CD4-positive, alpha-beta T cell (primary cell): ENCODE data around the gene ARID1B. TPM values are rescaled to one million over a fixed set of nuclear protein-coding genes. Genes with fewer than 3 reads are reported as not detected.

ENCODE experiments used
- ATAC-seq: fragments of 200-7000 bp; cut with Tn5 transposase; one replicate; pipeline ENCODE4 v1.10.0; 2022; ENCODE audit warnings: mild to moderate bottlenecking; ENCODE audit not compliant: poor library complexity
- CTCF ChIA-PET: fragments of 350-600 bp; sonication (Branson Sonifier 250); formaldehyde crosslinking; loops from one replicate; lab custom pipeline; 2021; ENCODE audit warnings: antibody characterized with exemption, inconsistent platforms; lab: Charles Lee
- POLR2A ChIA-PET: fragments of 350-600 bp; sonication (Branson Sonifier 250); formaldehyde crosslinking; loops from one replicate; lab custom pipeline; 2021; ENCODE audit warnings: antibody characterized with exemption, inconsistent platforms; lab: Charles Lee
- DNase-seq, 14 experiments: peaks; one replicate each; pipeline ENCODE4 v3.0.0-alpha.2; 2013 to 2020; ENCODE audit warnings: mixed read lengths in 2 of 14
- H3K27ac ChIP-seq, 2 donors: one replicate each; pipeline versions ENCODE4 v1.5.1 to v1.7.0; 2013; ENCODE audit warnings: low read length in 2 of 2, low read depth in 1 of 2, mild to moderate bottlenecking in 1 of 2
- H3K27me3 ChIP-seq, 2 experiments: 1 replicate in 1 of 2; 2 replicates in 1 of 2; pipeline versions ENCODE4 v1.6.1 to v1.7.0; 2013; ENCODE audit warnings: low read length in 2 of 2, control low read depth in 1 of 2, mild to moderate bottlenecking in 1 of 2, moderate library complexity in 1 of 2; ENCODE audit not compliant: insufficient read depth in 2 of 2, control insufficient read depth in 1 of 2
- H3K36me3 ChIP-seq: one replicate; pipeline ENCODE4 v1.6.1; 2013; ENCODE audit warnings: low read length, control low read depth; ENCODE audit not compliant: insufficient read depth
- H3K4me1 ChIP-seq: one replicate; pipeline ENCODE4 v1.6.1; 2013; ENCODE audit warnings: low read length, control low read depth; ENCODE audit not compliant: insufficient read depth
- H3K4me3 ChIP-seq: one replicate; pipeline ENCODE4 v1.5.1; 2013; ENCODE audit warnings: mild to moderate bottlenecking, low read length, moderate library complexity
- H3K9me3 ChIP-seq, 2 experiments: 1 replicate in 1 of 2; 2 replicates in 1 of 2; pipeline versions ENCODE4 v1.6.1 to v1.7.0; 2013; ENCODE audit warnings: low read length in 2 of 2, mild to moderate bottlenecking in 2 of 2, control low read depth in 1 of 2, moderate library complexity in 1 of 2; ENCODE audit not compliant: control insufficient read depth in 1 of 2, insufficient read depth in 1 of 2
- H3K27ac Mint-ChIP-seq: one replicate; pipeline ENCODE4 v1.8.0; 2020; ENCODE audit warnings: mixed read lengths
- H3K27me3 Mint-ChIP-seq: one replicate; pipeline ENCODE4 v1.8.0; 2021; ENCODE audit warnings: mixed read lengths
- H3K36me3 Mint-ChIP-seq: one replicate; pipeline ENCODE4 v1.8.0; 2021; ENCODE audit warnings: low read depth, mixed read lengths
- H3K4me1 Mint-ChIP-seq: one replicate; pipeline ENCODE4 v1.8.0; 2021; ENCODE audit warnings: low read depth, mixed read lengths
- H3K4me3 Mint-ChIP-seq: one replicate; pipeline ENCODE4 v1.8.0; 2020; ENCODE audit warnings: mild to moderate bottlenecking, mixed read lengths
- H3K9me3 Mint-ChIP-seq: one replicate; pipeline ENCODE4 v1.8.0; 2020; ENCODE audit warnings: mixed read lengths
- intact Hi-C, 2 experiments: fragments of 100-400 bp; cut with DNase I in 1 of 2; cut with micrococcal nuclease in 1 of 2; formaldehyde crosslinking; loops; one replicate each; pipeline versions ENCODE4 v1.15.1 to v1.9.0; 2023 to 2025; cut with DNase I, micrococcal nuclease
- total RNA-seq, 174 experiments: library from RNA in 2 of 174; stranded (reverse) in 2 of 174; gene quantifications; one replicate each; pipeline ENCODE4 v1.2.3 and lab custom pipeline; 2021 to 2026
- TF ChIP-seq, protein P1 (sequence below): fragments of 200-600 bp; IDR thresholded peaks from one replicate; pipeline ENCODE4 v1.8.0; 2022; ENCODE audit warnings: antibody characterized with exemption, mild to moderate bottlenecking

The ARID1B gene
- total RNA-seq, 2 experiments from 2014 or later: 120 to 125 TPM

DNA sequence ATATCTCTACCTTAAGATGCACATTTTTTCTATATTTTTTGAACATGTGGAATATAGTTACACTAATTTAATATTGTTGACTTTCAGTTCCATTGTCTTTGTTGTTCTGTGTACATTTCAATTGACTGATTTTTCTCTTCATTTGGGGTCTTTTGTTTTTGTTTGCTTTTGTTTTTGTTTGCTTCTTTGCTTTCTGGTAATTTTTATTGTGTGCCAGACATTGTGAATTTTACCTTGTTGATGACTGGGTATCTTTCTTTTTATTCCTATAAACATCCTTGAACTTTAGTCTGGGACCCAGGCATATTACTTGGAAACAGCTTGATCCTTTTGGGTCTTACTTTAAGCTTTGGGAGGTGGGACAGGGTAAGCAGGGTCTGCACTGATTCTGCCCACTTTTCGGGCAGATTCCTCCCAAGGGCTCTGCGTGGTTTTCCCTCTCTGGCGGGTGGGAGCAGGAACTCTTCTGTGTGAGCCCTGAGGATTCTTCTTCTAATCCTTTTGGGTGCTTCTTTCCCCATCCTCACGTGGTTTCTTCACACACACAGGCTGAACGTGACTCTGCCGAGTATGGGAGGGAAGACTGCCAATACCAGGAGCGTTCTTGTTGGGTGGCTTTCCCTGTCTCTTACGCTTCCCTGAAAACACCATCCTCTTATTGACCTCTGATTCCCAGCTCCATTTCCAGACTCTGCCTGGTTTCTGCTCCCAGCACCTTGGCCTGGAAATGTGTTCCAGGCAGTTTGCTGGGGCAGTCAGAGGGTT lies 200.5 kb downstream of the ARID1B start:
- ChIA-PET POLR2A (no interaction called here), CTCF (interaction anchor here (0.5 kb wide), 1 partner anchor 70 kb away, joined by 3 read pairs; no protein-coding TSS in a partner anchor)
- H3K4me1 ChIP-seq: peaks cover 22% of the 10 kb centered on the region
- H3K4me3 ChIP-seq: no peak overlapping the region
- ATAC-seq (no peak), DNase-seq (no peak)
- TF ChIP-seq, protein P1, sequence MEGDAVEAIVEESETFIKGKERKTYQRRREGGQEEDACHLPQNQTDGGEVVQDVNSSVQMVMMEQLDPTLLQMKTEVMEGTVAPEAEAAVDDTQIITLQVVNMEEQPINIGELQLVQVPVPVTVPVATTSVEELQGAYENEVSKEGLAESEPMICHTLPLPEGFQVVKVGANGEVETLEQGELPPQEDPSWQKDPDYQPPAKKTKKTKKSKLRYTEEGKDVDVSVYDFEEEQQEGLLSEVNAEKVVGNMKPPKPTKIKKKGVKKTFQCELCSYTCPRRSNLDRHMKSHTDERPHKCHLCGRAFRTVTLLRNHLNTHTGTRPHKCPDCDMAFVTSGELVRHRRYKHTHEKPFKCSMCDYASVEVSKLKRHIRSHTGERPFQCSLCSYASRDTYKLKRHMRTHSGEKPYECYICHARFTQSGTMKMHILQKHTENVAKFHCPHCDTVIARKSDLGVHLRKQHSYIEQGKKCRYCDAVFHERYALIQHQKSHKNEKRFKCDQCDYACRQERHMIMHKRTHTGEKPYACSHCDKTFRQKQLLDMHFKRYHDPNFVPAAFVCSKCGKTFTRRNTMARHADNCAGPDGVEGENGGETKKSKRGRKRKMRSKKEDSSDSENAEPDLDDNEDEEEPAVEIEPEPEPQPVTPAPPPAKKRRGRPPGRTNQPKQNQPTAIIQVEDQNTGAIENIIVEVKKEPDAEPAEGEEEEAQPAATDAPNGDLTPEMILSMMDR: no peak
- no peaks in the 10 kb centered on the region for H3K27me3 ChIP-seq
- no peaks in the 10 kb centered on the region for H3K36me3 Mint-ChIP-seq
- H3K9me3 Mint-ChIP-seq: no peaks in the 10 kb centered on the region
- intact Hi-C loops: no loop called here
- peak overlapping the region; percentile 22 for H3K27ac Mint-ChIP-seq
- no peaks in the 10 kb centered on the region for H3K9me3 ChIP-seq
- no peaks in the 10 kb centered on the region for H3K36me3 ChIP-seq
- H3K27me3 Mint-ChIP-seq: no peaks in the 10 kb centered on the region
- H3K4me3 Mint-ChIP-seq: peak overlapping the region; percentile 21
- H3K27ac ChIP-seq: no peak overlapping the region
- H3K4me1 Mint-ChIP-seq: peaks cover 97% of the 10 kb centered on the region

DNA sequence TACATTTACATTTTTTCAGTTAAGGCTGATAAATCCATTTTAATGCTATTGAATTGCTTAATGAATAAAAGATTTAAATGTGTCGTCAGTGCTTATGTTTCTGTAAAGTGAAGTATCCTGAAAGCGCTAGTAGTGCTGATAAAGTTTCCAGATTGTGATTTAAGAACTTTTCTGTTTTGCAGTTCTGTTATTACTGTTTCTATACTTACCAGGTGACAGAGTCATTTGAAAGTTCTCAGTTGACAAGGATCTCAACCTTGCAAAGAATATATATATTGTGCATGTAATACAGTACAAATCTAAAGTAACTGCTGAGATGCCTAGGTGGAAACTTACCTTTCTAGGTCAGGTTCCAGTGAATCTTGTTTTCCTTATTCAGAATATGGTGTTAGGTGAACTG lies 201.8 kb downstream of the ARID1B start:
- peak overlapping the region; percentile 22 for H3K27ac Mint-ChIP-seq
- intact Hi-C loops: no loop called here
- no peak for ATAC-seq

DNA sequence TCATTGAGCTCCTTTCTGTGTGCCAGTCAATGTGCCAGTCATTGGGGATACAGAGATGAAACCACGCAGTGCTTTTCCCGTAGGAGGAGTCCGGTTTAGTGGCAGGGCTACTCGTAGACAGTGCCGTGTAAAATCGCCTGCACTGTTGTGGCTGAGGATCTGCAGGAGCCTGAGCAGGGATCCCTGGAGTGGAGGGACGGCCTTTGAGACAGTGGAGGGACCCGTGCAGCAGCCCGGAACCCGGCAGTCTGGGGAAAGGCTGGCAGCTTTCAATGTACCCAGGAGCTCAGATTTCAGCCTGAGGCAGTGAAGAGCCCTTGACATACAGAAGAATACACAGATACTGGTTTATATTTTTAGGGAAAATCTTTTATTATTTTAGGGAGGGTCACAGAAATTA lies 203.3 kb downstream of the ARID1B start:
- TF ChIP-seq, protein P1: no peak
- H3K27me3 Mint-ChIP-seq: no peaks in the 10 kb centered on the region
- H3K9me3 Mint-ChIP-seq: no peaks in the 10 kb centered on the region
- ATAC-seq: no peak
- CTCF ChIA-PET: no interaction called here
- Histone ChIP-seq H3K9me3 (no peaks in the 10 kb centered on the region), H3K4me1 (peaks cover 39% of the 10 kb centered on the region), H3K4me3 (no peak overlapping the region), H3K27me3 (no peaks in the 10 kb centered on the region), H3K36me3 (no peaks in the 10 kb centered on the region), H3K27ac (no peak overlapping the region)
- POLR2A ChIA-PET: interaction anchor here (1.2 kb wide), 1 partner anchor 200 kb away, joined by 3 read pairs; no protein-coding TSS in a partner anchor
- peaks cover 95% of the 10 kb centered on the region for H3K4me1 Mint-ChIP-seq
- peak overlapping the region; percentile 22 for H3K27ac Mint-ChIP-seq
- intact Hi-C loops: no loop called here
- H3K4me3 Mint-ChIP-seq: no peak overlapping the region
- no peak for DNase-seq
- no peaks in the 10 kb centered on the region for H3K36me3 Mint-ChIP-seq

More for the DNA sequence above, 201.8 kb downstream of the ARID1B start:
- Mint-ChIP-seq H3K27me3 (no peaks in the 10 kb centered on the region), H3K4me3 (peak overlapping the region; percentile 5), H3K36me3 (no peaks in the 10 kb centered on the region), H3K4me1 (peaks cover 95% of the 10 kb centered on the region), H3K9me3 (no peaks in the 10 kb centered on the region)
- ChIA-PET POLR2A (no interaction called here), CTCF (no interaction called here)
- H3K9me3 ChIP-seq: no peaks in the 10 kb centered on the region
- DNase-seq: no peak
- H3K4me3 ChIP-seq: no peak overlapping the region
- TF ChIP-seq, protein P1: no peak
- H3K27me3 ChIP-seq: no peaks in the 10 kb centered on the region
- no peak overlapping the region for H3K27ac ChIP-seq
- H3K36me3 ChIP-seq: no peaks in the 10 kb centered on the region
- peaks cover 34% of the 10 kb centered on the region for H3K4me1 ChIP-seq
